Skeletal muscle satellite cell (primary cell): Measurements from ENCODE around the gene TYW1B.
"Not testable (repeated sequence)": the region's sequence is repeated elsewhere in the genome, so short reads cannot be mapped to it uniquely, and the experiment has no call there.

Experiments
- H3K27me3 ChIP-seq: 2 replicates; pipeline ENCODE4 v1.7.0; 2013; ENCODE audit warnings: low read length; ENCODE audit not compliant: control insufficient read depth, insufficient read depth
- H3K36me3 ChIP-seq: 2 replicates; pipeline ENCODE4 v1.7.0; 2013; ENCODE audit warnings: mild to moderate bottlenecking, control low read depth, low read length; ENCODE audit not compliant: insufficient read depth
- H3K4me1 ChIP-seq: 2 replicates; pipeline ENCODE4 v1.7.0; 2013; ENCODE audit warnings: low read length; ENCODE audit not compliant: control insufficient read depth, insufficient read depth
- H3K4me2 ChIP-seq: 2 replicates; pipeline ENCODE4 v1.7.0; 2013; ENCODE audit warnings: mild to moderate bottlenecking, low read length
- H3K4me3 ChIP-seq: 2 replicates; pipeline ENCODE4 v1.7.0; 2013; ENCODE audit warnings: low read length
- H3K9ac ChIP-seq: 2 replicates; pipeline ENCODE4 v1.7.0; 2013; ENCODE audit warnings: mild to moderate bottlenecking, low read depth, low read length, moderate library complexity
- H3K9me3 ChIP-seq: replicated peaks from 2 replicates; pipeline ENCODE4 v1.7.0; 2013; ENCODE audit warnings: mild to moderate bottlenecking, control low read depth, low read length

Gene TYW1B

DNA sequence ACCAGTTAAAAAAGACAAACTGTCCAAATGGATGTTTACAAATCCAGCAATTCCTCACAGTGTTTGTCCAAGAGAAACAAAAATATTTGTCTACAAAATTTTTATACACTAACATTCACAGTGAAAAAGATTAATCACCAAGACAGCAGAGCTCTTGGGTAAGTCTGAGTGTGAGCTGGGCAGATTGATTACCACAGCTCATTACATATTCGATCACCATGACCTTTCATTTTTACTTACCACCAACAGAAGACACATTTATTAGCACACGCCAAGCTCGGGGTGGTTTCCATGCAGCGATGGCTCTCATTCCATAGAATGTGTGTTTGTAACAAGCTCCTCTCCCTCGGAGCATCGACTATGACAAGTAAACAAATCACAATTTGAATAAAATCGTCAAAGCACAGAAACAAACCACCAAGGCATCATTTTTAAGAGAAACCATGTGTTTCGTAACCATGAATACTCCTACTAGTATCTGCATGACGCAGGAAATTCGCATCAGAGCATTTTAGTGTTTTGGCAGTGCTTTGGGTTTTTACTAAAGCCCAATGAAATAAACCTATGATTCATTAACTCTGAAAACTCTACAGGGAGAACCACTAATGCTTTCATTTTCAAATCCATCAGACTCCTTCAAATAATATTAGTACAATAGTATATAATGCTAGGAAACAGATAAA, 83.6 kb downstream of the TYW1B start:
- H3K4me1 ChIP-seq, H3K36me3 ChIP-seq, H3K27me3 ChIP-seq, H3K9me3 ChIP-seq: not testable (repeated sequence)
- Histone ChIP-seq H3K4me3 (peak overlapping the region; percentile 60), H3K9ac (peak overlapping the region; percentile 62), H3K4me2 (peak overlapping the region; percentile 59)

DNA sequence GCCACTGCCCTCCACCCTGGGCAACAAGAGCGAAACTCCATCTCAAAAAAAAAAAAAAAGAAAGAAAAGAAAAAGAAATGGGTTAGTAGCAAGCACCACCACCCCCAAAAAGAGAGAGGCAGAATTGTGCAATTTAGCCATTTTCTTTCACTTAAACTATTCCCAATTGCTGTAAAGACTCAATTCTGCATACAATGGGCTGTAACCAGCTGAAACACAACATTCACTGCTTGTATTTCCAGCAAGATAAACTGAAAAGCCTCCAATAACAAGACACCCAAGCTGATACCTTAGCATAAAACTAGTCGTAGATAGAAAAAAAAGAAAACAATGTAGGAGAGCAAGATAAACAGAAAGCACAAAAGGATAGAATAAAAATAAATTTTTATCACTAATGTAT, 84.2 kb downstream of the TYW1B start:
- H3K9ac ChIP-seq, H3K9me3 ChIP-seq, H3K36me3 ChIP-seq, H3K4me1 ChIP-seq, H3K4me2 ChIP-seq, H3K4me3 ChIP-seq, H3K27me3 ChIP-seq: not testable (repeated sequence)

GRCh38 chr7:72739716-72740115, 88.3 kb downstream of the TYW1B start:
- not testable (repeated sequence) for H3K4me2 ChIP-seq, H3K27me3 ChIP-seq, H3K4me3 ChIP-seq, H3K4me1 ChIP-seq, H3K36me3 ChIP-seq, H3K9me3 ChIP-seq, H3K9ac ChIP-seq

- H3K4me2 ChIP-seq, H3K4me1 ChIP-seq, H3K27me3 ChIP-seq, H3K4me3 ChIP-seq, H3K9me3 ChIP-seq, H3K9ac ChIP-seq, H3K36me3 ChIP-seq: not testable (repeated sequence)
Observed at GRCh38 chr7:72735855-72736254, 92.1 kb downstream of the TYW1B start.

DNA sequence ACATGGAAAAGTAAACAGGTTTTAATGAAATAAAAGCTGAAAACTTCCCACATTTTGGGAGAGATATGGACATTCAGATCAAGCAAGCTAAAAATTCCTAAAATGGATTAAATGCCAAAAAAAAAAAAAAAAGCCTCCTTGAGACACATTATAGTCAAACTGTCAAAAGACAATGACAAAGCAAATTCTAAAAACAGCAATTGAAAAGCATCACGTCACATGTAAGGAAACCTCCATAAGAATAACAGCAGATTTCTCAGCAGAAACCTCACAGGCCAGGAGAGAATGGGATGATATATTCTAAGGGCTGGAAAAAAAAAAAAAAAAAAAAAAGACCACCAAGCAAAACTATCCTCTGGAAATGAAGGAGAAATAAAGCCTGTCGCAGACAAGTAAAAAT, 97.2 kb downstream of the TYW1B start:
- H3K4me2 ChIP-seq, H3K9me3 ChIP-seq, H3K36me3 ChIP-seq, H3K4me1 ChIP-seq, H3K9ac ChIP-seq, H3K4me3 ChIP-seq, H3K27me3 ChIP-seq: not testable (repeated sequence)

GRCh38 chr7:72730384-72730783, 97.6 kb downstream of the TYW1B start:
- not testable (repeated sequence) for H3K4me1 ChIP-seq, H3K9me3 ChIP-seq, H3K36me3 ChIP-seq, H3K4me3 ChIP-seq, H3K4me2 ChIP-seq, H3K27me3 ChIP-seq, H3K9ac ChIP-seq

DNA sequence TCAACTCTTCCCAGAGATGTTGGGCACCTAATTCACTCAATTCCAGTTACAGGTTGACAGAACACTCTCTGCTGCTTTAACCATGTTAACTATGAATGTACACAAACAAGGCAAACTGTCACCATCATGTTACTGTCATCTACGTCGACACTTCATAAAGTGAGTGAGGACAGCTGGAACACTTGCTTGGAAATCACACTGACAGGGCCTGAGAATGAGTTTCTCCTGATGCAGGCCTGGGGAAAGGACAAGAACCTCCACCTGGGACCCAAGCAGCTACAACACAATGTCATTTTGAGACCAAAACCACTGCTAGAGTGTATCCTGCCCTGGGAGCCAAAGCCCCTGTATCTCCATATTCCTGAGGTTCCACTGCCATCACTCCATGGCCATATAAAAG, 98.9 kb downstream of the TYW1B start:
- not testable (repeated sequence) for H3K4me3 ChIP-seq, H3K27me3 ChIP-seq, H3K9ac ChIP-seq, H3K4me2 ChIP-seq, H3K9me3 ChIP-seq, H3K36me3 ChIP-seq, H3K4me1 ChIP-seq

DNA sequence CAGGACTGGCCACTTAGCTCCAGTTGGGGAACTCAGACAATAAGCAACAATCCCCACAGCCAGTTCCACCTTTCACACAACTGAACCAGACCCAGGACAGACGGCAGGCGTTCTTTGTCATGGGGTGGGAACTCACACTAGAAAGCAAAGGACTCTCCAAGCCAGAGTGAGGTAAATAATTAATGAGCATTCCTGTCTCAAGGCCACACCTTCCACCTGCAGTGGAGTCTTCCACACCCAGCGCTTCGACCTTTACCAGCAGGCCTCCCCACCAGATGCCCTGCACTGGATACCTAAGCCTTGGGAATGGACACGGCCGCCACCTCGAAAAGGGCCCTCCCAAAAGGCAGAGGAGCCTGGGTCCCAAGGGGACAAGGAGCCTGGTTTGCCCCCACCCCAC, 105.3 kb downstream of the TYW1B start:
- H3K9me3 ChIP-seq, H3K9ac ChIP-seq, H3K4me3 ChIP-seq, H3K4me2 ChIP-seq, H3K27me3 ChIP-seq, H3K36me3 ChIP-seq, H3K4me1 ChIP-seq: not testable (repeated sequence)

DNA sequence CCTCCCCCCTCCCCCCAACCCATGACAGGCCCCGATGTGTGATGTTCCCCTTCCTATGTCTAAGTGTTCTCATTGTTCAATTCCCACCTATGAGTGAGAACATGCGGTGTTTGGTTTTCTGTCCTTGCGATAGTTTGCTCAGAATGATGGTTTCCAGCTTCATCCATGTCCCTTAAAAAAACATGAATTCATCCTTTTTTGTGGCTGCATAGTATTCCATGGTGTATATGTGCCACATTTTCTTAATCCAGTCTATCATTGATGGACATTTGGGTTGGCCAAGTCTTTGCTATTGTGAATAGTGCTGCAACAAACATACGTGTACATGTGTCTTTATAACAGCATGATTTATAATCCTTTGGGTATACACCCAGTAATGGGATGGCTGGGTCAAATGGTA, 107.1 kb downstream of the TYW1B start:
- H3K4me3 ChIP-seq, H3K27me3 ChIP-seq: not testable (repeated sequence)

DNA sequence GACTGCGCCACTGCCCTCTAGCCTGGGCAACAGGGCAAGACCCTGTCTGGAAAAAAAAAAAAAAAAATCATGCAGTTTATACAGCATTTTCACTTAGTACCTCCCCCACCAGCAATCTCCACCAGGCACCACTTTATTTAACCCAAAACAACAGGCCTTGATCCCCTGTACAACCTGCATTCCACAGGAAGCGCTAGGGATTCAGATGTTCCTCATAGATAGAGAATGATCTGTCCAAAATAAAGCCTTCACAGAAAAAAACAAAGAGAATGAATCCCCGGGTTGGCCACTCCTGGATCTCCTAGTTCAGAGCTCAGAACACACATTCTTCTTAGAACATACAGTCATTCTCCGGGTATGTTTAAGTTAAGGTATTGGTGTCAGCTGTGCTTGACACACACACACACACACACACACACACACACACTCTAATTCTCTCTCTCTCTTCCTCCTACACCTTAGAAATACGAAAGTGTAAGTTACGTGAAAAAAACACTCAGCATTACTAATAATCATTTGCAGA, 110.7 kb downstream of the TYW1B start:
- H3K4me2 ChIP-seq, H3K27me3 ChIP-seq, H3K9ac ChIP-seq, H3K36me3 ChIP-seq, H3K4me3 ChIP-seq, H3K9me3 ChIP-seq, H3K4me1 ChIP-seq: not testable (repeated sequence)

More for the DNA sequence above, 107.1 kb downstream of the TYW1B start:
- H3K36me3 ChIP-seq, H3K4me1 ChIP-seq, H3K4me2 ChIP-seq, H3K9me3 ChIP-seq, H3K9ac ChIP-seq: not testable (repeated sequence)

DNA sequence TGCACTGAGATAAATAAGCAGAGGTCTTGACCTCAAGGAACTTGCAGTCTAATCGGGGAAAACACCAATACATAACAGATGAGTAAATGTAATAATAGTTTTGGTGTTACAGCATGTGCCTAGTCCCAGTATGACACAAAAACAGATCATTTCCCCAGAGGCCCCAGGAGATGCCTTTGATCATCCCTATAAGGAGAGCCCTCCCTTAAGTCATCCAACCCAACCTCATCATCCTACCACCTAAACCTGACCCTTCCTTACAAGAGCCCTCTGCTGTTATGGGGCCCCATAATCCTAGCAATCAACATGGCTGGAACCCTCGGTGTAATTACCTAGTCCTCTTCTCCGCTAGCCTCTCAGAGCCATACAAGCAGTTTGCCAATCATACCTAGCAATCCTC, 116.1 kb downstream of the TYW1B start:
- H3K9me3 ChIP-seq, H3K27me3 ChIP-seq, H3K9ac ChIP-seq, H3K36me3 ChIP-seq, H3K4me1 ChIP-seq, H3K4me3 ChIP-seq, H3K4me2 ChIP-seq: not testable (repeated sequence)

DNA sequence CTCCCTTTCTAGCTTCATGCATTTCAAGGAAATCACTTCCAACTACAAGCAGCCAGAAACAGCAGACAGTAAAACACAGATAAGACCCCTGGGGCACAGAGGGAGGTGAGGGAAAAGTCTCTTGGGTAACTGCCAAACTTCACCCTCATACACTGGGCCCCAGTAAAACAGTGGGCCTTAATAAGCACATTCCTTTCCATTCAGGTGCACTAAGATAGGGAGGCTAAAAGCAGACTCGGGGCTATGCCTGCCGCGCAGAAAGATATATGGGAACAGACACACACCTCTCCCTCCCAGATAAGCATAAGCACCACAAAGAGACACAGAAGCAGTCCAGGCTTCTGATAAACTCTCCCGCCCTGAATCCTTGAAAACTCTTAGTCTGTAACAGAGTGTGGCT, 117.0 kb downstream of the TYW1B start:
- Histone ChIP-seq H3K36me3 (no peaks in the 10 kb centered on the region), H3K27me3 (no peaks in the 10 kb centered on the region), H3K4me2 (no peak overlapping the region), H3K9me3 (no peaks in the 10 kb centered on the region), H3K4me1 (no peaks in the 10 kb centered on the region), H3K4me3 (no peak overlapping the region), H3K9ac (no peak overlapping the region)
